ENCODE results near the gene ICE1. TPM values are rescaled to one million over a fixed set of nuclear protein-coding genes. Genes with fewer than 3 reads are reported as not detected.

ICE1 gene
- total RNA-seq, 2 donors from 2014 or later = 21.0 to 25.9 TPM

GRCh38 chr5:5453131-5453530, 30.7 kb downstream of the ICE1 start:
- intact Hi-C loops (cut with DNase I) = no loop called here
- WGBS = 75% methylated on average over 3 of the region's 3 CpGs

GRCh38 chr5:5454391-5454790, 31.9 kb downstream of the ICE1 start:
- intact Hi-C loops (cut with DNase I) = no loop called here
- no peaks in the 10 kb centered on the region for H3K4me1 ChIP-seq (replicated peaks)
- H3K4me3 ChIP-seq = no peak overlapping the region
- no peak overlapping the region for H3K27ac ChIP-seq
- DNase-seq (ENCODE audit: low spot score) = no peak
- H3K36me3 ChIP-seq = no peaks in the 10 kb centered on the region
- no peaks in the 10 kb centered on the region for H3K27me3 ChIP-seq (replicated peaks; ENCODE audit: insufficient read depth)
- no peaks in the 10 kb centered on the region for H3K9me3 ChIP-seq
- TF ChIP-seq POLR2AphosphoS5 (IDR thresholded peaks at IDR 0.05) (no peak), CTCF (IDR thresholded peaks at IDR 0.05) (no peak), POLR2A (IDR thresholded peaks at IDR 0.05) (no peak)
- 49% methylated on average over 5 of the region's 5 CpGs for WGBS

More at GRCh38 chr5:5453131-5453530, 30.7 kb downstream of the ICE1 start:
- H3K27ac ChIP-seq = no peak overlapping the region
- H3K4me1 ChIP-seq (replicated peaks) = no peaks in the 10 kb centered on the region
- TF ChIP-seq CTCF (IDR thresholded peaks at IDR 0.05) (no peak), POLR2A (IDR thresholded peaks at IDR 0.05) (no peak), POLR2AphosphoS5 (IDR thresholded peaks at IDR 0.05) (no peak)
- H3K9me3 ChIP-seq = no peaks in the 10 kb centered on the region
- no peak overlapping the region for H3K4me3 ChIP-seq
- no peaks in the 10 kb centered on the region for H3K36me3 ChIP-seq
- DNase-seq (ENCODE audit: low spot score) = no peak
- H3K27me3 ChIP-seq (replicated peaks; ENCODE audit: insufficient read depth) = no peaks in the 10 kb centered on the region

GRCh38 chr5:5456858-5457257, 34.4 kb downstream of the ICE1 start:
- Histone ChIP-seq H3K9me3 (no peaks in the 10 kb centered on the region), H3K27me3 (replicated peaks; ENCODE audit: insufficient read depth) (no peaks in the 10 kb centered on the region), H3K4me1 (replicated peaks) (no peaks in the 10 kb centered on the region), H3K27ac (no peak overlapping the region), H3K4me3 (no peak overlapping the region), H3K36me3 (peaks cover 0 to 6% of the 10 kb centered on the region in 2 donors)
- WGBS = 86% methylated on average over 5 of the region's 5 CpGs
- DNase-seq (ENCODE audit: low spot score) = no peak
- TF ChIP-seq CTCF (IDR thresholded peaks at IDR 0.05) = no peak
- intact Hi-C loops (cut with DNase I) = no loop called here

- Histone ChIP-seq H3K27me3 (replicated peaks; ENCODE audit: insufficient read depth) (no peaks in the 10 kb centered on the region), H3K36me3 (peaks cover 0 to 6% of the 10 kb centered on the region in 2 donors), H3K9me3 (no peaks in the 10 kb centered on the region), H3K4me3 (no peak overlapping the region), H3K27ac (no peak overlapping the region), H3K4me1 (replicated peaks) (no peaks in the 10 kb centered on the region)
- WGBS = 87% methylated on average over 4 of the region's 4 CpGs
- no peak for DNase-seq (ENCODE audit: low spot score)
- intact Hi-C loops (cut with DNase I) = no loop called here
- no peak for TF ChIP-seq POLR2A (IDR thresholded peaks at IDR 0.05)
- TF ChIP-seq CTCF (IDR thresholded peaks at IDR 0.05) = no peak
- TF ChIP-seq POLR2AphosphoS5 (IDR thresholded peaks at IDR 0.05) = no peak
Measured at GRCh38 chr5:5460311-5460710, 37.8 kb downstream of the ICE1 start.

GRCh38 chr5:5461012-5461411, 38.5 kb downstream of the ICE1 start:
- Histone ChIP-seq H3K27me3 (replicated peaks; ENCODE audit: insufficient read depth) (no peaks in the 10 kb centered on the region), H3K36me3 (peaks cover 0 to 6% of the 10 kb centered on the region in 2 donors), H3K27ac (no peak overlapping the region), H3K4me3 (no peak overlapping the region), H3K9me3 (no peaks in the 10 kb centered on the region), H3K4me1 (replicated peaks) (no peaks in the 10 kb centered on the region)
- TF ChIP-seq POLR2AphosphoS5 (IDR thresholded peaks at IDR 0.05) = no peak
- no peak for TF ChIP-seq POLR2A (IDR thresholded peaks at IDR 0.05)
- TF ChIP-seq CTCF (IDR thresholded peaks at IDR 0.05) = no peak
- WGBS = 98% methylated on average over 4 of the region's 4 CpGs
- intact Hi-C loops (cut with DNase I) = no loop called here
- no peak for DNase-seq (ENCODE audit: low spot score)
